ENCODE data around the gene DGKE. TPM values are rescaled to one million over a fixed set of nuclear protein-coding genes. Genes with fewer than 3 reads are reported as not detected.
A peak's percentile ranks its signal among the peaks of the same experiment; 100 is the strongest.

Gene DGKE
- total and polyA plus RNA-seq, 2 of the 13 experiments (the other 11 are each of a cell fraction or from before 2014, with no cell fraction given): 3.2 to 5.3 TPM

DNA sequence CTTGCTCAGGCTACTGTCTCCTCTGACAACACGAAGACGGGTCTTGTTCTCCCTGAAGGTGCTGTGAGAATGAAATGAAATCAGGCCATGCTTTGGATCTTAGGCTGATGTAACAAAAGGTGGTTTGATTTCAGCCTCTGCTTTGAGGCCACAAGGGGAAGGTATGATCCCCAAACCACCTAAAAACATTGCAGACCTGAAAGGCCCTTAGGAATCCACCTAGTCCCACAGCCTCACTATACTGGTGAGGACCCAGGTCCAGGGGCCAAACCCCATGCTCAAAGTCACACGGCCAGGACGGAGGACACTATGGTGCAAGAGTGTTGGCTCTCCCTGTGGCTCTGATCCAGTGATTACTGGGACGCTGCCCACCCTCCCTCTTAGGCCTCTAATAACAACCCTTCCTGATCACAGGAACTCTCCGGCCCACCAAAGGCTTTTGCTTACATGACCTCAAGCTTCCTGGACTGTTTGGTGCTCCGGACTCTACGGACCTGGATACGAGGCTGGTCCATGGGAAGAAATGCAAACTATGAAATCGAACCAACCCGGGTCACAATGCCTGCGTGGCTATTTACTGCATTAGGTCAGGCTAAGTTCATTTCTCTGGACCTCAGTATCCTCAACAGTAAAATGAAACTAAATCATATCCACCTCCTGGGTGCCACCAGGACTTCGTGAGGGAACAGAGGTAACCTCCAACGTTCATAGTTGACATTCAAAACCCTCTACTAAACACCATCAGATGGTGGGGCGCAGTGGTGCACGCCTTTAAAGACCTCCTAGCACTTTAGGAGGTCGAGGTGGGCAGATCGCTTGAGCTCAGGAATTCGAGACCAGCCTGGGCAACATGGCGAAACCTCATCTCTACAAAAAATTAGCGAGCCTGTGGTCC lies 78.4 kb downstream of the DGKE start (continued):
- TF ChIP-seq, protein P1, sequence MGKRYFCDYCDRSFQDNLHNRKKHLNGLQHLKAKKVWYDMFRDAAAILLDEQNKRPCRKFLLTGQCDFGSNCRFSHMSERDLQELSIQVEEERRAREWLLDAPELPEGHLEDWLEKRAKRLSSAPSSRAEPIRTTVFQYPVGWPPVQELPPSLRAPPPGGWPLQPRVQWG (CRISPR knock-in tag; IDR thresholded peaks at IDR 0.05; ENCODE audit: borderline replicate concordance, low read depth): no peak
- TF ChIP-seq ZNF713 (CRISPR knock-in tag; IDR thresholded peaks at IDR 0.05) (no peak), ZFAT (CRISPR knock-in tag; conservative IDR thresholded peaks at IDR 0.05) (no peak), GPN1 (CRISPR knock-in tag; IDR thresholded peaks at IDR 0.05; ENCODE audit: borderline replicate concordance) (no peak), TAF1 (CRISPR knock-in tag; IDR thresholded peaks at IDR 0.05) (no peak), ASH2L (IDR thresholded peaks at IDR 0.05; ENCODE audit: insufficient read length, low read depth, low read length) (peak; percentile 13), KLF16 (CRISPR knock-in tag; IDR thresholded peaks at IDR 0.05) (no peak), MXI1 (IDR thresholded peaks at IDR 0.05; ENCODE audit: borderline replicate concordance, low read depth, low read length) (no peak), SPEN (CRISPR knock-in tag; IDR thresholded peaks at IDR 0.05; ENCODE audit: low read depth) (no peak), ZFX (CRISPR knock-in tag; IDR thresholded peaks at IDR 0.05; ENCODE audit: low read depth) (no peak; the same call in 1 of the 2 replicates), SRSF1 (optimal IDR thresholded peaks at IDR 0.05; ENCODE audit: low read depth, low read length) (no peak), ISL2 (CRISPR knock-in tag; IDR thresholded peaks at IDR 0.05) (no peak), CENPX (CRISPR knock-in tag; IDR thresholded peaks at IDR 0.05) (no peak), TBP (CRISPR knock-in tag; IDR thresholded peaks at IDR 0.05) (no peak), KDM4B (CRISPR knock-in tag; IDR thresholded peaks at IDR 0.05) (no peak), ZNF333 (CRISPR knock-in tag; IDR thresholded peaks at IDR 0.05; ENCODE audit: borderline replicate concordance) (no peak; the same call in 1 of the 2 replicates), FOXO1 (CRISPR knock-in tag; IDR thresholded peaks at IDR 0.05) (no peak), ZSCAN9 (CRISPR knock-in tag; IDR thresholded peaks at IDR 0.05; ENCODE audit: borderline replicate concordance) (no peak), JARID2 (CRISPR knock-in tag; IDR thresholded peaks at IDR 0.05; ENCODE audit: insufficient replicate concordance) (no peak)
- TF ChIP-seq, protein P2, sequence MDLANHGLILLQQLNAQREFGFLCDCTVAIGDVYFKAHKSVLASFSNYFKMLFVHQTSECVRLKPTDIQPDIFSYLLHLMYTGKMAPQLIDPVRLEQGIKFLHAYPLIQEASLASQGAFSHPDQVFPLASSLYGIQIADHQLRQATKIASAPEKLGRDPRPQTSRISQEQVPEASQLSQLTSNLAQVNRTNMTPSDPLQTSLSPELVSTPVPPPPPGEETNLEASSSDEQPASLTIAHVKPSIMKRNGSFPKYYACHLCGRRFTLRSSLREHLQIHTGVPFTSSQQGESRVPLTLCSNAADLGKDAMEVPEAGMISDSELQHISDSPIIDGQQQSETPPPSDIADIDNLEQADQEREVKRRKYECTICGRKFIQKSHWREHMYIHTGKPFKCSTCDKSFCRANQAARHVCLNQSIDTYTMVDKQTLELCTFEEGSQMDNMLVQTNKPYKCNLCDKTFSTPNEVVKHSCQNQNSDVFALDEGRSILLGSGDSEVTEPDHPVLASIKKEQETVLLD (CRISPR knock-in tag; IDR thresholded peaks at IDR 0.05; ENCODE audit: low read depth): no peak
- TF ChIP-seq, protein P3, sequence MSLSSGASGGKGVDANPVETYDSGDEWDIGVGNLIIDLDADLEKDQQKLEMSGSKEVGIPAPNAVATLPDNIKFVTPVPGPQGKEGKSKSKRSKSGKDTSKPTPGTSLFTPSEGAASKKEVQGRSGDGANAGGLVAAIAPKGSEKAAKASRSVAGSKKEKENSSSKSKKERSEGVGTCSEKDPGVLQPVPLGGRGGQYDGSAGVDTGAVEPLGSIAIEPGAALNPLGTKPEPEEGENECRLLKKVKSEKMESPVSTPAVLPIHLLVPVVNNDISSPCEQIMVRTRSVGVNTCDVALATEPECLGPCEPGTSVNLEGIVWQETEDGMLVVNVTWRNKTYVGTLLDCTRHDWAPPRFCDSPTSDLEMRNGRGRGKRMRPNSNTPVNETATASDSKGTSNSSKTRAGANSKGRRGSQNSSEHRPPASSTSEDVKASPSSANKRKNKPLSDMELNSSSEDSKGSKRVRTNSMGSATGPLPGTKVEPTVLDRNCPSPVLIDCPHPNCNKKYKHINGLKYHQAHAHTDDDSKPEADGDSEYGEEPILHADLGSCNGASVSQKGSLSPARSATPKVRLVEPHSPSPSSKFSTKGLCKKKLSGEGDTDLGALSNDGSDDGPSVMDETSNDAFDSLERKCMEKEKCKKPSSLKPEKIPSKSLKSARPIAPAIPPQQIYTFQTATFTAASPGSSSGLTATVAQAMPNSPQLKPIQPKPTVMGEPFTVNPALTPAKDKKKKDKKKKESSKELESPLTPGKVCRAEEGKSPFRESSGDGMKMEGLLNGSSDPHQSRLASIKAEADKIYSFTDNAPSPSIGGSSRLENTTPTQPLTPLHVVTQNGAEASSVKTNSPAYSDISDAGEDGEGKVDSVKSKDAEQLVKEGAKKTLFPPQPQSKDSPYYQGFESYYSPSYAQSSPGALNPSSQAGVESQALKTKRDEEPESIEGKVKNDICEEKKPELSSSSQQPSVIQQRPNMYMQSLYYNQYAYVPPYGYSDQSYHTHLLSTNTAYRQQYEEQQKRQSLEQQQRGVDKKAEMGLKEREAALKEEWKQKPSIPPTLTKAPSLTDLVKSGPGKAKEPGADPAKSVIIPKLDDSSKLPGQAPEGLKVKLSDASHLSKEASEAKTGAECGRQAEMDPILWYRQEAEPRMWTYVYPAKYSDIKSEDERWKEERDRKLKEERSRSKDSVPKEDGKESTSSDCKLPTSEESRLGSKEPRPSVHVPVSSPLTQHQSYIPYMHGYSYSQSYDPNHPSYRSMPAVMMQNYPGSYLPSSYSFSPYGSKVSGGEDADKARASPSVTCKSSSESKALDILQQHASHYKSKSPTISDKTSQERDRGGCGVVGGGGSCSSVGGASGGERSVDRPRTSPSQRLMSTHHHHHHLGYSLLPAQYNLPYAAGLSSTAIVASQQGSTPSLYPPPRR (CRISPR knock-in tag; IDR thresholded peaks at IDR 0.05; ENCODE audit: borderline replicate concordance): no peak
- TF ChIP-seq, protein P4, sequence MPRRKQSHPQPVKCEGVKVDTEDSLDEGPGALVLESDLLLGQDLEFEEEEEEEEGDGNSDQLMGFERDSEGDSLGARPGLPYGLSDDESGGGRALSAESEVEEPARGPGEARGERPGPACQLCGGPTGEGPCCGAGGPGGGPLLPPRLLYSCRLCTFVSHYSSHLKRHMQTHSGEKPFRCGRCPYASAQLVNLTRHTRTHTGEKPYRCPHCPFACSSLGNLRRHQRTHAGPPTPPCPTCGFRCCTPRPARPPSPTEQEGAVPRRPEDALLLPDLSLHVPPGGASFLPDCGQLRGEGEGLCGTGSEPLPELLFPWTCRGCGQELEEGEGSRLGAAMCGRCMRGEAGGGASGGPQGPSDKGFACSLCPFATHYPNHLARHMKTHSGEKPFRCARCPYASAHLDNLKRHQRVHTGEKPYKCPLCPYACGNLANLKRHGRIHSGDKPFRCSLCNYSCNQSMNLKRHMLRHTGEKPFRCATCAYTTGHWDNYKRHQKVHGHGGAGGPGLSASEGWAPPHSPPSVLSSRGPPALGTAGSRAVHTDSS (CRISPR knock-in tag; conservative IDR thresholded peaks at IDR 0.05): no peak

Data from HepG2 (cell line).